T-helper 17 cell (primary cell): ENCODE results near the gene MLLT6. TPM values are rescaled to one million over a fixed set of nuclear protein-coding genes. Genes with fewer than 3 reads are reported as not detected.
A peak's percentile ranks its signal among the peaks of the same experiment; 100 is the strongest.

Experiments used
- ATAC-seq: fragments of 150-1000 bp; cut with Tn5 transposase; 2 replicates; pipeline ENCODE4 v1.10.0; 2021; ENCODE audit warnings: mild to moderate bottlenecking, moderate library complexity
- DNase-seq, 3 donors: peaks; one replicate each; pipeline versions ENCODE4 v3.0.0 to v3.0.0-alpha.2; 2020 to 2021
- H3K9me3 ChIP-seq: one replicate; pipeline ENCODE4 v1.7.0; 2013; ENCODE audit warnings: low read length, mild to moderate bottlenecking; ENCODE audit not compliant: control insufficient read depth, poor library complexity, severe bottlenecking
- H3K27ac Mint-ChIP-seq: one replicate; pipeline ENCODE4 v1.8.0; 2022; ENCODE audit warnings: mild to moderate bottlenecking, moderate library complexity, mixed read lengths
- H3K27me3 Mint-ChIP-seq: one replicate; pipeline ENCODE4 v1.8.0; 2022; ENCODE audit warnings: mixed read lengths
- H3K36me3 Mint-ChIP-seq: one replicate; pipeline ENCODE4 v1.8.0; 2022; ENCODE audit warnings: low read depth, mixed read lengths
- H3K4me1 Mint-ChIP-seq: one replicate; pipeline ENCODE4 v1.8.0; 2022; ENCODE audit warnings: mild to moderate bottlenecking, mixed read lengths
- H3K4me3 Mint-ChIP-seq: one replicate; pipeline ENCODE4 v1.8.0; 2022; ENCODE audit warnings: mild to moderate bottlenecking, moderate library complexity, mixed read lengths
- total RNA-seq, 4 donors: library from RNA in 2 of 4; stranded (reverse) in 2 of 4; gene quantifications; one replicate each; pipeline ENCODE4 v1.2.3 and lab custom pipeline; 2022 to 2026

Gene MLLT6
- total RNA-seq, 2 donors from 2014 or later, result 304 to 334 TPM

DNA sequence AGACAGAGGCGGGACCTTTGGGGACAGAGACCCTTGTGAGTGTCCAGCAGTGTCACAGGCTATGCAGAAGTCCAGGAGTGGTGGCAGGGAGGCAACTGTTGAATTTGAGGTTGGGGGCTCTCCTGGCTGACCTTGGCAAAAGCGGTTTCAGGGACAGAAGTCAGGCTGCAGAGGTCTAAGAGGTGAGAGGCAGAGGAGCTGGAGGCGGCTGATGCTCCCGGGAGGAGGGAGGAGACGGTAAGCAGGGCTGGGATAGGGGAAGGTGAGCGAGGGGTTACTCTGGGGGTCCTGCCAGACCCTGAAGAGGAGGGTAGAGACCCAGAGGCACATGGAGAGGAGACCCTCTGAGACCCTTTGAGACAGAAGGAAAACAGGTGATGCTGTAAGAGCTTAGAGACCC is 35.6 kb upstream of the MLLT6 start:
- Mint-ChIP-seq H3K36me3 (no peaks in the 10 kb centered on the region), H3K4me3 (no peak overlapping the region), H3K27me3 (peaks cover 63% of the 10 kb centered on the region), H3K4me1 (peaks cover 6% of the 10 kb centered on the region), H3K27ac (peak overlapping the region; percentile 21)
- no peaks in the 10 kb centered on the region for H3K9me3 ChIP-seq
- no peak for DNase-seq
- ATAC-seq, result no peak

DNA sequence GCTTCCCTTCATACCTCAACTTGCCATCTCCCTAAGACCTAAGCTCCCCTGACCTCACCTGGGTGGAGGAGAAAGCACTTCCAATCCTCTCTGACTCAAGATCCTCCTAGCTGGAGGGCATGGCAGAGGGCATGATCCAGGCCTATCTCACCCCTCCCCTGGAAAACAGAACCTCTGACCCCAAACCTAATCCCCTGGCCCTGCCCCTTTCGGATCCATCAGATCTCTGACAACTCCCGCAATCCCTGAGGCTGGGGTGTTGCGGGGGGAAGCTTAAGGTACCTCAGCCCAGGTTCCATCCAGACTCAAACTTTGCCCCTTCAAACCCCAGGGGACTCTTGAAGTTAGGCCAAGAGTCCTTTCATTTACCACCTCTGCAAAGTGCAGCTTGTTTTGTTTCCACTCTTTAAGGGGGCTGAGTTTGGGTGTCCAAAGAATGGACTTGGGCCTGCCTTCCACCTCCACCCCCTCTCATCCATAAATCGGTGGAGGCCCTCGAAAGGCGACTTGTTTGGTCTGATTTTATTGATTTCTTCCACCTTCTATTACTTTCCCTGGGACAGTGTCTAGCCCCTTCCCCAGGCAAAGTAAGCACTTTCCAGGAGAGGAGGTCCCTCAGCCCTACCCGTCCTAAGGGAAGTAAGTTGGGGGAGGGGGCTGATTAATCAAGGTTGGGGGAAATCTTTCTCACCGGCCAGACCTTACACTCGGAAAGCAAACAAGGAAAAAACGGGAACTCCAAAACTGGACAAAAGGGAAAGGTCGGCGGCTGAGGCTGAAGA is 32.9 kb upstream of the MLLT6 start:
- Mint-ChIP-seq H3K36me3 (no peaks in the 10 kb centered on the region), H3K4me1 (peaks cover 10% of the 10 kb centered on the region), H3K27ac (peak overlapping the region; percentile 29), H3K27me3 (peaks cover 52% of the 10 kb centered on the region), H3K4me3 (no peak overlapping the region)
- H3K9me3 ChIP-seq, result no peaks in the 10 kb centered on the region
- ATAC-seq (no peak), DNase-seq (no peak)

DNA sequence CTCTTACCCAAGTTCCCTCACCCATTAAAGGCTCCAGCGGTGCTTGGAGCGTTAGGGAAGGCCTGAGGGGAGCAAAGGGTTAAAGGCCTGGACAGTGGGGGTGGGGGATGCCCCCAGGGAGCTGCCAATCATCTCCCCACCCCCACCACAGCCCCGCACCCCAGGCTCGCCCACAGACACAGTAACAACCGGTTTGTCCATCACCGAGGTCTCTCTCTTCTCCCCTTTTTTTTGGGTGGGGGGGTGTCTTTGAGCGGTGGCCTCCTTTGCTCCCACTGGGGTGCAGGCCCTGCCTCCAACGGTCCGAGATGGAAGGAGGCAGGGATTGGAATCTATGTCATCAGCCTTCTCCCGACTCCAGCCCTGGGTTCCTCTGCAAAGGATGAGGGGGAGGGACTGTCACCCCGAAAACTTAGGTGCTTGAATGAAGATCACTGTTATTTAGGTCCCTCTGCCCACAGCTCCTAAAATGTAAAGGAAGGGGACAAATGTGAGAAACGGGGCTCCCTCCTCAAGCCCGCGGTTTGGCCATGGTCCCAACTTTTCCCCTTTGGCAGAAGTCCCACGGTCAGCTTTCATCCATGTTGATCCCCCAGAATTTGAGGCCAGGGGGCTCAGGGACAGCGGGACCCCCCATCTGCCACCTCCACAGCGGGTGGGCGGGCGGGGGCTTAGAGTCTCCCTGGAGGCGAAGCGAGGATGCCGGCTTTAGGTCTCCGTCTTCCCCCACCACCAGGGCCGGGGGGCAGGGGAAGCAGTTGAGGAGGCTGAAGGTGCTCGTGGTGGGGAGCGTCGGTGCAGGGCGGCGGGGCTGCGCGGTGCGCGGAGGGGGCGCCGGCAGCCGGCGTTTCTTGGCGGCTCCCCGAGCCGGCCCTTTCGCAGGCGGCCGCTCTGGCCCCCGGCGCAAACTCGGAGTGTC is 32.0 kb upstream of the MLLT6 start:
- Mint-ChIP-seq H3K4me3 (peak overlapping the region; percentile 39), H3K4me1 (peaks cover 7% of the 10 kb centered on the region), H3K27me3 (peaks cover 44% of the 10 kb centered on the region), H3K27ac (no peak overlapping the region), H3K36me3 (no peaks in the 10 kb centered on the region)
- ATAC-seq, result no peak
- DNase-seq, result no peak
- H3K9me3 ChIP-seq, result no peaks in the 10 kb centered on the region

DNA sequence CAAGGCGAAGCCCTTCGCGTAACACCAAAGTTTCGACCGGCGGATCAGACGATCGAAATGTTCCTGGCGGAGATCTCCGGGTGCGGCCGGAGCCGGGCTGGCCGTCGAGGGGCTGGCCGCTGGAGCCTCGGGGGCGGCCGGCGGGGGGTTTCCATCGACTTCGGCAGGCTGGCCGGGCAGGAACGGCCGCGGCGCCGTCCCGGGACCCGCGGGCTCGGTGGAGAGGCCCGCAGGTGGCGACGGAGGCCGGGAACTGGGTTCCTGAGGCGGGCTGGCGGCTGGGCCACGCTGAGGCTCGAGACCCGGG is 31.4 kb upstream of the MLLT6 start:
- no peaks in the 10 kb centered on the region for H3K36me3 Mint-ChIP-seq
- H3K4me3 Mint-ChIP-seq, result peak overlapping the region; percentile 25
- no peaks in the 10 kb centered on the region for H3K9me3 ChIP-seq
- DNase-seq, result no peak
- H3K27ac Mint-ChIP-seq, result no peak overlapping the region
- peaks cover 7% of the 10 kb centered on the region for H3K4me1 Mint-ChIP-seq
- peak; percentile 4 for ATAC-seq
- peaks cover 38% of the 10 kb centered on the region for H3K27me3 Mint-ChIP-seq

DNA sequence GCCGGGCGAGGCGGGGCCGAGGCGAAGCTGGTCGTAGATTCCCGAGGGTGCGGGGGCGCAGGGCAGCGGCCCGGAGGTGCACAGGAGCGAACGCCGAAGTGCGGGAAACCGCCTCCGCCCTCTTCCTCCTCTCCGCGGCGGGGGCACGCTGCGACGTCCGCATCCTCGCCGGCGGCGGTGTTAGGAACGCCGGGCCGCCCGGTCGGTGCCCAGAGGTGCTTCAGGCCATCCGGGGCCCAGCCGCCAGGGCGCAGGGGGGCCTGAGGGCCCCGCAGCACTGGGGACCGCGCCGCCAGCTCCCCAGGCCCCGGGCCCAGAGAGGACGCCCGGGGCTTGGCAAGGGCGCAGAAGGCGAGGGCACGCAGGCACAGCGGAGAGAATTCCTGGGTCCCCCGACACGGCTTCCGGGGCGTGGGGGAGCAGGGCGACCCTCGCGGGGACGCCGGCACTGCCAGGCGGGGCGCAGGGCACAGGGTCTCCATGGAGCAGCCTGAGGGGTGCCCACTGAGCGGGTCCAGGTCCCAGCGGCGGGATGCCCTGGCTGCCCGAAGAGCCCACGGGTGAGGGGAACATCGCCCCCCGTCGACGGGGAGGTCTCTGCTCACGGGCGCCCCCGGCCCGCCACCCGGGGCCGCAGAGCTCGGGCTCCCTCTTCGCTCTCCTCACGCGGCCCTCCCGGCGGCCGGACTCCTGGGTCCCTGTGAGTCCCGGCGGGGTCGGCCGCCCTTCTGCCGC is 30.9 kb upstream of the MLLT6 start:
- Mint-ChIP-seq H3K36me3 (no peaks in the 10 kb centered on the region), H3K4me1 (peaks cover 7% of the 10 kb centered on the region), H3K4me3 (peak overlapping the region; percentile 25), H3K27me3 (peaks cover 33% of the 10 kb centered on the region), H3K27ac (no peak overlapping the region)
- no peaks in the 10 kb centered on the region for H3K9me3 ChIP-seq
- ATAC-seq, result peak; percentile 7
- peak in 1 of 3 donors; percentile 21 for DNase-seq

DNA sequence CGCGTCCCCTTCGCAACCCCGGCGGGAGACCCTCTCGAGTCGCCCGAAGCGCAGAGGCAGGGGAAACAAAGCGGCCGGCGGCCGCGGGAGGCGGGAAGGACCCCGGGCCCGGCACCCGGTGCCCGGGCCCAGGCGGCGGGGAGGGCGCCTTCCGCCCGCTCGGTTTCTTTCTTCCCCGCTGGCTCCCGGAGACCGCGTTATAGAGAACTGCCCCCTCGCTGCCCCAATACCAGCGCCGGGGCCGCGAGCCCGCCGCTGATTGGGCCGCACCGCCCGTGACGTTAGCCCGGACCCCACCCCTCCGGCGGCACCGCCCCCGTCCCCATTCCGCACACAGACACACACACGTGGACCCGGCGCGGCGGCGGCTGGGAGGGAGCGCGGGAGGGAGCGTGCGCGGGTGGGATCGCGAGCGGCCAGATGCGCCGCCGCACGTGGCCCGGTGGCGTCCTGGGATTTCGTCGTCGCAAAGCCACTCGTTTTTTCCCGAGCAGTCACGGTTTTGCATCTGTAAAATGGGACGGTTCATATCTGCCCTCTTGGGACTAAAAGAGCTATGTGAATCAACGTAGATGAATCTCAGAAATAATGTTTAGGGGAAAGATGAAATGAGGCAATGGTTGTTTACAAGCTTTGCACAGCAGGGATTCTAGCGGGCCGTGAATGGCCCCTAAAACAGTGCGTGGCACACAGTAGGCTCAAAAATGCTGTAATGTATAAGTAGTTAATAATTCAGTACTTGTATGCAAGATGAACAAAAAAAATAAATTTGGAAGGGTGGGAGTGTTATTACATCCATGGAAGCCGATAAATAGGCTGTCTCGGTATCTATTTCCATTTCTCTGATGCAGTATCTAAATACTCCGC is 30.1 kb upstream of the MLLT6 start, which contains the start of gene EPOP:
Gene EPOP, minus strand, starts transcription at position 209 of the 867 bp plus-strand sequence. CDS start 462 bp downstream, outside the sequence.
- DNase-seq (peak; percentile 62 to 78 (median 78)), ATAC-seq (peak; percentile 90)
- Mint-ChIP-seq H3K27ac (no peak within 1 kb of the TSS), H3K4me3 (peak within 1 kb of the TSS; percentile 70), H3K4me1 (peaks cover 7% of the 10 kb centered on the region), H3K27me3 (peaks cover 25% of the 10 kb centered on the region), H3K36me3 (no peaks in the 10 kb centered on the region)
- H3K9me3 ChIP-seq, result no peaks in the 10 kb centered on the region

DNA sequence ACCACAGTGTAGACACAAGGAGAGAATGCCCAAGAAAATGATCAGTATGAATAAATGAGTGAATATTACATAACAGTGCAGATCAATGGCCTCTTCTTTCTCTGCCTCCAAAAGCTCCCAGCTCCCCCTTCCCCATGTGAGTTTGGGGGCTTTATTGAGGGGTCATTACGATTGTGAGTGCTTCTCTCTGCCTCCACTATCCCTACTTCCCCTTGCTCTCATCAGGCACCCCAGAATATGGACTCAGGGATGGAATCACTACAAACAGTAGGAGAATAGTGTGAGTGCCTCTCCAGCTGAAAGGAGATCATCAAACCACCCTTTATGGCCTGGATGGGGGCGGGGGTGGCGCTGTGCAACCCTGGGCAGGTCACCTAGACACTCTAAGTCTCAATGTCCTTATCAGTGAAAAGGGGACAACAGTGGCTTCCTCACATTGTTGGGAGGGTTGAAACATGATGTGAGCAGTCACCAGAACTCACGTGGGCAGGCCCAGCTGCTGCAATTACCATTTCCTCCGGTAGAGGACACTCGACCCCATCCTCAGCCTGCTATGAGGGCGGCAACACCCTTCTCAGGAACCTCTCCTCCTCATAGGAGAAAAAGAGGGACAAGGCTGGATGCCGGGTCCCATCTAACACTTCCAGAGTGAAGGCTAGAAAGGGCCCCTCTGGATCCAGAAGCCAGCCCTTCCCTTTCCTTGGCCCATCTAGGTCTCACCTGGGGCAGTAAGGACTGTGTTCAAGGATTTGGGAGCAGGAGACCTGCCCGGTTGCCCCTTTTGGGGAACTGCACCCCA is 28.2 kb upstream of the MLLT6 start:
- Mint-ChIP-seq H3K4me1 (peaks cover 5% of the 10 kb centered on the region), H3K4me3 (peak overlapping the region; percentile 41), H3K27me3 (peaks cover 8% of the 10 kb centered on the region), H3K27ac (peak overlapping the region; percentile 51), H3K36me3 (no peaks in the 10 kb centered on the region)
- peak; percentile 67 for ATAC-seq
- no peaks in the 10 kb centered on the region for H3K9me3 ChIP-seq
- peak; percentile 51 to 76 (median 61) for DNase-seq

DNA sequence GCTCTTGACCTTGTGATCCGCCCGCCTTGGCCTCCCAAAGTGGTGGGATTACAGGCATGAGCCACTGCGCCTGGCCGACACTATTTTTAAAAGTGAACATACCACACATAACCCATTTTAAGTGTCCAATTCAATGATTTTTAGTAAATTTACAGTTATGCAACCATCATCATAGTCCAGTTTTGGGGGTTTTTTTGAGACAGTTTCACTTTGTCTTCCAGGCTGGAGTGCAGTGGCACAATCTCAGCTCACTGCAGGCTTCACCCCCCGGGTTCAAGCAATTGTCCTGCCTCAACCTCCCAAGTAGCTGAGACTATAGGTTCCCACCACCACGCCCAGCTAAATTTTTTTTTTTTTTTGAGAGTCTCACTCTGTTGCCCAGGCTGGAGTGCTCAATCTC is 27.3 kb upstream of the MLLT6 start:
- DNase-seq, result no peak
- no peaks in the 10 kb centered on the region for H3K36me3 Mint-ChIP-seq
- H3K27me3 Mint-ChIP-seq, result no peaks in the 10 kb centered on the region
- no peak overlapping the region for H3K4me3 Mint-ChIP-seq
- peak overlapping the region; percentile 51 for H3K27ac Mint-ChIP-seq
- no peaks in the 10 kb centered on the region for H3K9me3 ChIP-seq
- ATAC-seq, result no peak
- H3K4me1 Mint-ChIP-seq, result peaks cover 5% of the 10 kb centered on the region

DNA sequence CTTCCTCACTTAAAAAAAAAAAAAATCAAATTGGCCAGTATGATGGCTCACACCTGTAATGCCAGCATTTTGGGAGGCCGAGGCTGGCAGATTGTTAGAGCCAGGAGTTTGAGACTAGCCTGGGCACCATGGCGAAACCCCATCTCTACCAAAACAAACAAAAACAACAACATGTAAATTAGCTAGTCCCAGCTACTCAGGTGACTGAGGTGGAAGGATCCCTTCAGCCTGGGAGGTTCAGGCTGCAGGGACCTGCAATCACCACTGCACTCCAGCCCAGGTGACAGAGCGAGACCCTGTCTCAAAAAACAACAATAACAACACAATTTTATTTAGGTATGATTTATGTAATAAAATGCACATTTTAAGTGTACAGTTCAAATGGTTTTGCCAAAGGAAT is 24.0 kb upstream of the MLLT6 start:
- no peak for DNase-seq
- Mint-ChIP-seq H3K4me3 (no peak overlapping the region), H3K27me3 (peaks cover 6% of the 10 kb centered on the region), H3K27ac (no peak overlapping the region), H3K4me1 (peaks cover 4% of the 10 kb centered on the region), H3K36me3 (peaks cover 4% of the 10 kb centered on the region)
- no peaks in the 10 kb centered on the region for H3K9me3 ChIP-seq
- no peak for ATAC-seq

DNA sequence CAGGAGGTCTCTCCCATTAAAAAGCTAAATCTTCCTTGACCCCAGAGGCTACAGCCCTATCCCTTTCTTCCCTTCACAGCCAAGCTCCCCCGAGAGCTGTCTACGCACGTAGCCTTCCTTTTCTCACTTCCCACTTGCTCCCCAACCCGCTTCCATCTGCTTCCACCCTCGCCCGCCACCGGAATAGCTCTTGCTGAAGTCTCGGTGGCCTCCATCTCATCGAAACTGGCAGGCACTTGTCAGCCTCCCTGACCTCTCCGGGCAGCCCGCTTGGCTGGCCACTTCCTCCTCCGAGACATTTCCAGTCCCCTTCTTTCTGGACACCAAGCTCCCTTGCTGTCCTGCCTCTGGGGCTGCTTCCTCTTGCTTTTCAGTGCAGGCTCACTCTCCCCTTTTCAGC is 19.6 kb upstream of the MLLT6 start:
- Mint-ChIP-seq H3K27ac (no peak overlapping the region), H3K27me3 (peaks cover 15% of the 10 kb centered on the region), H3K4me1 (peaks cover 7% of the 10 kb centered on the region), H3K4me3 (no peak overlapping the region), H3K36me3 (peaks cover 4% of the 10 kb centered on the region)
- no peak for ATAC-seq
- H3K9me3 ChIP-seq, result no peaks in the 10 kb centered on the region
- no peak for DNase-seq

DNA sequence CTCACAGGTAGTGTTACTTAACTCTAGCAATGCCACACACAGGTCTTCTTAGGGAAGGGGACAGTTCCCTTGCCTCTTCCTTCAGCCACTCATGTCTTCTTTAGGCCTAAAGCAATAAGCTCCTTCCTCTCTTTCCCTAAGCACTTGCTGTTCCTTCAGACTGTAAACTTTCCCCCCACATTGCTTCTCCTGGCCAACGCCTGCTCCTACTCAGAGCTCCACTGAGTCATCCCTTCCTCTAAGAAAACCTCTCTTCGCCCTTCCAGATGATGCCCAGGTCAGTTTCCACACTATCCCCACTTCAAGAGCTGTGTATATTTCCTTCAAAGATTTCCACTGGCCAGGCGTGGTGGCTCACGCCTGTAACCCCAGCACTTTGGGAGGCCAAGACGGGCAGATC is 17.8 kb upstream of the MLLT6 start:
- DNase-seq, result no peak
- Mint-ChIP-seq H3K27ac (no peak overlapping the region), H3K4me1 (peaks cover 7% of the 10 kb centered on the region), H3K4me3 (no peak overlapping the region), H3K36me3 (peaks cover 4% of the 10 kb centered on the region), H3K27me3 (peaks cover 24% of the 10 kb centered on the region)
- no peak for ATAC-seq
- no peaks in the 10 kb centered on the region for H3K9me3 ChIP-seq

DNA sequence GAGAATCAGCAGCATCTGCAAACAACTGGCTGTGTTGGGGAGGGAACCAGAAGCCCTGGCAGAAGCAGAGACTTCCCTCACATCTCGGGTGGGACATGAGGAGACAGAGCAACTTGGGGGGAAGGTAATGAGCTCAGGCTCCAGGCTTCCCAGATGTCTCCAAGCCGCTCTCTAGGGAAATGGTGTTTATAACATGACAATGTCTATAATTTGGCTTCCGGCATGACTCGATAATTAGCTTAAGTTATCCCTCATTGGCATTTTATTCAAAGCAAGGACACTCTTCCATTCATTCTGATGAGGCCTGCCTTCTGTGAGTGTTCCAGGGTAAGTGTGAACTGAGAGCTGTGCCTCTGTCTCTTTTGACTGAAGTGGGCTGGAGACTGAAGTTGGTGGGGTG is 14.7 kb upstream of the MLLT6 start:
- H3K27ac Mint-ChIP-seq, result peak overlapping the region; percentile 86
- DNase-seq (no peak), ATAC-seq (no peak)
- H3K36me3 Mint-ChIP-seq, result peaks cover 5% of the 10 kb centered on the region
- no peaks in the 10 kb centered on the region for H3K9me3 ChIP-seq
- no peak overlapping the region for H3K4me3 Mint-ChIP-seq
- peaks cover 6% of the 10 kb centered on the region for H3K4me1 Mint-ChIP-seq
- H3K27me3 Mint-ChIP-seq, result peaks cover 24% of the 10 kb centered on the region
